ENCODE data around the gene BLVRA.

Gene BLVRA

DNA sequence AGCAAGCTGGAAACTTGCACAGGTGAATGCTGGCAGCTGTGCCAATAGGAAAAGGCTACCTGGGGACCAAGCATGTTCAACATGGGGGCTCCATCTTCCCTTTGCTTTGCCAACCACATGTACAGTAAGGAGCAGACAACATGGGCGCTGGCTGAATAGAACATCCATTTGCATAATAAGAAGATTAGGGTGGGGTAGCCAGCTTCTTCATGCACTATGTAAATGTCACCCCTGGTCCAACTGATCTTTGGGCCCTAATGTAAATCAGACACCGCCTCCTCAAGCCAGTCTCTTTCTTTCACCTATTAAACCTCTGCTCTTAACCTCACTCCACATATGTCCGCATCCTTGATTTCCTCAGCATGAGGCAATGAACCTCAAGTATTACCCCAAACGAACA lies 84.8 kb downstream of the BLVRA start:
- DNase-seq (ENCODE audit: low read depth, low spot score) = no peak
- no peak overlapping the region for H3K4me3 ChIP-seq (ENCODE audit: low read length)

- no peak overlapping the region for H3K4me3 ChIP-seq (ENCODE audit: low read length)
- DNase-seq (ENCODE audit: low read depth, low spot score) = no peak
These were observed 85.8 kb downstream of the BLVRA start for GRCh38 chr7:43844257-43844656.

DNA sequence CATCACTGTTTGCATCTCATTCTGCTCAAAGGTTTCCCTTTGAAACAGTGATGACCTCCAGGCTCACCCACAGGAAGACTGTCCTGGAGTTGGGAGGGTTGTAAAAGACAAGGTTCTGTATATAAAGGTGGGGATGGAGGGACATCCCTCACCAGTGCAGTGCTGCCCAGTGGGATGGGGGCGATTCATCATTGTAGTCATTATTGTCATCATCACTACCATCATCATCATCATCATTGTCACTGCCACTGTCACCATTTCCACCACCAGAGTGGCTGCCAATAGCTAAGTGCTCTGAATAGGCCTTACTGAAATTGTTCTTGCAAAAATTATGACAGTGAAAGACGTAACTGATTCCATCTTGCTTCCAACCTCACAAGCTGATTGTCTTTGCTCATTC lies 86.2 kb downstream of the BLVRA start:
- no peak overlapping the region for H3K4me3 ChIP-seq (ENCODE audit: low read length)
- no peak for DNase-seq (ENCODE audit: low read depth, low spot score)

- DNase-seq (ENCODE audit: low read depth, low spot score) = no peak
- H3K4me3 ChIP-seq (ENCODE audit: low read length) = no peak overlapping the region
These were observed 89.0 kb downstream of the BLVRA start for GRCh38 chr7:43847496-43847895.

DNA sequence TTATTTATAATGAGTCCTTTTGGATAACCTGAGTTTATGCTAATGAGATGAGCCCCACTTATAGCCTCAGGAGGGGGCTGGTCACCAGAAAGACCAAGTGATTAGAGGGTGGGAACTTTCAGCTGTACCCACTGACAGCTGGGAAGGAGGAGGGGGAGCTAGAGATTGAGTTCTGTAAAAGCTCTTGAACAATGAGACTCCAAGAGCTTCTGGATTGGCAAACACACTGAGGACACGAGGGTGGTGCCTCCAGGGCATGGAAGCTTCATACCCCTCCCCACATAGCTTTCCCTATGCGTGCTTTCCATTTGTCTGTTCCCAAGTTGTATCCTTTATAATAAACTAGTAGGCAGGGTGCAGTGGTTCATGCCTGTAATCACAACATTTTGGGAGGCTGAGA lies 90.6 kb downstream of the BLVRA start:
- DNase-seq (ENCODE audit: low read depth, low spot score) = no peak

DNA sequence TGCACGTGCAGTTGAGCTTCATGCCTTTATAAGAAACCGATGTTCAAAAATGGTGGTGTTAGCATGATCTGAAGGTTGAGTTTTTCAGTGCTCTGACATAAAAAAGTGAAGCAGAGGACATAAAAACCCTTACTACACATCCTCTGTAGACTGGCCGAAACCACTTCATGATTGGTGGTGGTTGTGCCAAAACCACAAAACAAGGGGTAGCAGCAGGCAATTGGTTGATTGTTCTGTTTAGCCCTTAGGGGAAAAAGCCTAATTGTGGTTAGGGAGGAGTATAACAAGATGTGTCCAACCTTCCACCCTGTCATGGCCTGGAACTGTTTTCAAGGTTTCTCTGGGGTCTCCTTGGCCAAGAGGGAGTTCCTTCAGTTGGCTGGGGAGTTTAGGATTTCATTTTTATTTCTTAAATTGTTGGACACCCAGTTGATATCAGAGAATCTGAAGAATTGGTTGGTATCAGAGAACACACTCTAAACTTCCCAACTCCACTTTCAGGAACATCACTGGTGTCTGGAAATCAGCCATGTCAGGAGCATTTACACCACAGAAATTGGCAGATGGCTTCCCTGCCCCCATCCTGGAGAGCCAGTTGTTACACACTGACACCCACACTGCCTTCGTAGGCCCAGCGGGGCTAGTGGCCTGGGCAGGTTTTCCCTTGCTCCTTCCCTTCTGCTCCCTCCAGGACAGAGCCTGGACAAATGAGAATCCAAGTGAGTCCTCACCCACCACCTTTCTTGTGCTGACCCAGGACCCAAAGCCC lies 92.1 kb downstream of the BLVRA start:
- H3K4me3 ChIP-seq (ENCODE audit: low read length) = no peak overlapping the region
- no peak for DNase-seq (ENCODE audit: low read depth, low spot score)

More for the DNA sequence above, 90.6 kb downstream of the BLVRA start:
- no peak overlapping the region for H3K4me3 ChIP-seq (ENCODE audit: low read length)

- DNase-seq (ENCODE audit: low read depth, low spot score) = no peak
- no peak overlapping the region for H3K4me3 ChIP-seq (ENCODE audit: low read length)
These were observed 93.3 kb downstream of the BLVRA start for GRCh38 chr7:43851805-43852204.

- no peak overlapping the region for H3K4me3 ChIP-seq (ENCODE audit: low read length)
- no peak for DNase-seq (ENCODE audit: low read depth, low spot score)
These were observed 96.7 kb downstream of the BLVRA start for GRCh38 chr7:43855176-43855575.

- no peak for DNase-seq (ENCODE audit: low read depth, low spot score)
- no peak overlapping the region for H3K4me3 ChIP-seq (ENCODE audit: low read length)
These were observed 97.8 kb downstream of the BLVRA start for GRCh38 chr7:43856316-43856715.

Measured in Jurkat, Clone E6-1 (cell line).